ENCODE data around the gene HGFAC.

Gene HGFAC

GRCh38 chr4:3427134-3427476 is 14.7 kb upstream of the HGFAC start:
- no peak for DNase-seq

GRCh38 chr4:3427706-3428446 is 13.9 kb upstream of the HGFAC start:
- DNase-seq, result no peak

- no peak for DNase-seq
Measured at GRCh38 chr4:3429651-3430050, 12.1 kb upstream of the HGFAC start.

- DNase-seq, result no peak
Measured at GRCh38 chr4:3430524-3430923, 11.2 kb upstream of the HGFAC start.

- DNase-seq, result no peak
Measured at GRCh38 chr4:3431446-3431993, 10.2 kb upstream of the HGFAC start.

GRCh38 chr4:3432381-3432790 is 9.4 kb upstream of the HGFAC start:
- no peak for DNase-seq

- no peak for DNase-seq
Measured at GRCh38 chr4:3433138-3433869, 8.5 kb upstream of the HGFAC start.

- no peak for DNase-seq
Measured at GRCh38 chr4:3434881-3435685, 6.7 kb upstream of the HGFAC start.

GRCh38 chr4:3435686-3435956 is 6.1 kb upstream of the HGFAC start:
- no peak for DNase-seq

- no peak for DNase-seq
Measured at GRCh38 chr4:3436048-3436797, 5.5 kb upstream of the HGFAC start.

- DNase-seq, result no peak
Measured at GRCh38 chr4:3436798-3437581, 4.8 kb upstream of the HGFAC start.

GRCh38 chr4:3437582-3437936 is 4.2 kb upstream of the HGFAC start:
- DNase-seq, result no peak

- no peak for DNase-seq
Measured at GRCh38 chr4:3437998-3438846, 3.5 kb upstream of the HGFAC start.

- no peak for DNase-seq
Measured at GRCh38 chr4:3438847-3439180, 3.0 kb upstream of the HGFAC start.

GRCh38 chr4:3439391-3439790 is 2.4 kb upstream of the HGFAC start:
- DNase-seq, result no peak

- no peak for DNase-seq
Measured at GRCh38 chr4:3440011-3440410, 1.8 kb upstream of the HGFAC start.

GRCh38 chr4:3440979-3441500 is 728 bp upstream of the HGFAC start:
- DNase-seq, result no peak

- DNase-seq, result no peak
Measured at GRCh38 chr4:3442460-3442958, 741 bp downstream of the HGFAC start.

- peak; percentile 15 for DNase-seq
Measured at GRCh38 chr4:3442959-3443749, 1.4 kb downstream of the HGFAC start.

GRCh38 chr4:3443750-3444309 is 2.1 kb downstream of the HGFAC start:
- DNase-seq, result no peak
